Measurements from ENCODE around the gene PRMT1.

Gene PRMT1

GRCh38 chr19:49677901-49678674, 1.0 kb downstream of the PRMT1 start:
- in situ Hi-C loops (cut with MboI; ENCODE audit: low pct_unique_long_range_greater_than_20kb, low sequenced_read_pairs, unreplicated experiment): no loop called here
- DNase-seq (ENCODE audit: low spot score): peak; percentile 86
- peak; percentile 56 for TF ChIP-seq CTCF (IDR thresholded peaks at IDR 0.05; ENCODE audit: extremely low read depth, insufficient read depth, missing control alignments)

GRCh38 chr19:49678985-49679770, 2.1 kb downstream of the PRMT1 start:
- DNase-seq (ENCODE audit: low spot score): no peak
- no peak for TF ChIP-seq CTCF (IDR thresholded peaks at IDR 0.05; ENCODE audit: extremely low read depth, insufficient read depth, missing control alignments)
- in situ Hi-C loops (cut with MboI; ENCODE audit: low pct_unique_long_range_greater_than_20kb, low sequenced_read_pairs, unreplicated experiment): no loop called here

GRCh38 chr19:49679771-49680413, 2.8 kb downstream of the PRMT1 start:
- no peak for TF ChIP-seq CTCF (IDR thresholded peaks at IDR 0.05; ENCODE audit: extremely low read depth, insufficient read depth, missing control alignments)
- DNase-seq (ENCODE audit: low spot score): no peak
- in situ Hi-C loops (cut with MboI; ENCODE audit: low pct_unique_long_range_greater_than_20kb, low sequenced_read_pairs, unreplicated experiment): no loop called here

GRCh38 chr19:49680421-49681351, 3.6 kb downstream of the PRMT1 start:
- in situ Hi-C loops (cut with MboI; ENCODE audit: low pct_unique_long_range_greater_than_20kb, low sequenced_read_pairs, unreplicated experiment): no loop called here
- peak; percentile 99 for TF ChIP-seq CTCF (IDR thresholded peaks at IDR 0.05; ENCODE audit: extremely low read depth, insufficient read depth, missing control alignments)
- DNase-seq (ENCODE audit: low spot score): peak; percentile 95

- in situ Hi-C loops (cut with MboI; ENCODE audit: low pct_unique_long_range_greater_than_20kb, low sequenced_read_pairs, unreplicated experiment): no loop called here
- no peak for TF ChIP-seq CTCF (IDR thresholded peaks at IDR 0.05; ENCODE audit: extremely low read depth, insufficient read depth, missing control alignments)
- no peak for DNase-seq (ENCODE audit: low spot score)
Observed at GRCh38 chr19:49681830-49682229, 4.8 kb downstream of the PRMT1 start.

GRCh38 chr19:49682274-49682673, 5.2 kb downstream of the PRMT1 start:
- in situ Hi-C loops (cut with MboI; ENCODE audit: low pct_unique_long_range_greater_than_20kb, low sequenced_read_pairs, unreplicated experiment): no loop called here
- no peak for TF ChIP-seq CTCF (IDR thresholded peaks at IDR 0.05; ENCODE audit: extremely low read depth, insufficient read depth, missing control alignments)
- DNase-seq (ENCODE audit: low spot score): no peak
